Right lobe of liver (tissue), 4 donors: ENCODE measurements around the gene SYMPK.
"Not testable (repeated sequence)": the region's sequence is repeated elsewhere in the genome, so short reads cannot be mapped to it uniquely, and the experiment has no call there.

ENCODE experiments used
- CTCF ChIP-seq, 4 donors: fragments of 200-600 bp in 3 of 4; fragments of 450-650 bp in 1 of 4; IDR thresholded peaks; one replicate each; pipeline versions ENCODE4 v1.5.1 to v1.8.0; 2016 to 2022; ENCODE audit warnings: antibody characterized with exemption in 4 of 4, mild to moderate bottlenecking in 2 of 4
- POLR2A ChIP-seq: fragments of 450-650 bp; IDR thresholded peaks from one replicate; pipeline ENCODE4 v1.6.1; 2017; ENCODE audit warnings: antibody characterized with exemption, mild to moderate bottlenecking
- donor health status: DM: no; HTN: no; CAD: no.
- donor health status: DM: no; HTN: no; CAD: no.
- donor health status: DM: no; HTN: yes; CAD: no.

GRCh38 chr19:45867241-45867640 is 4.3 kb upstream of the SYMPK start:
- TF ChIP-seq CTCF (IDR thresholded peaks at IDR 0.05); POLR2A: not testable (repeated sequence)
